ENCODE results near the gene LEKR1. TPM values are rescaled to one million over a fixed set of nuclear protein-coding genes. Genes with fewer than 3 reads are reported as not detected.

The LEKR1 gene
- polyA plus RNA-seq, 1 donor, result 2.2 TPM

Other genes starting within 250 kb of the LEKR1 start
- 17.4 TPM for gene TIPARP, start 151.8 kb upstream of the LEKR1 start, polyA plus RNA-seq